OCI-M2 (cell line): ENCODE results near the gene PIP4K2B.

ENCODE experiments used
- DNase-seq: peaks from one replicate; lab custom pipeline; 2025; ENCODE audit not compliant: unreplicated experiment; lab: John Stamatoyannopoulos, UW

The PIP4K2B gene

GRCh38 chr17:38779965-38780752, 19.2 kb downstream of the PIP4K2B start:
- no peak for DNase-seq

- DNase-seq, result no peak
These were observed 21.6 kb downstream of the PIP4K2B start for GRCh38 chr17:38777641-38778250.

GRCh38 chr17:38773258-38773657, 26.1 kb downstream of the PIP4K2B start:
- no peak for DNase-seq

GRCh38 chr17:38768417-38768816, 30.9 kb downstream of the PIP4K2B start:
- DNase-seq, result no peak

- no peak for DNase-seq
These were observed 33.0 kb downstream of the PIP4K2B start for GRCh38 chr17:38766341-38766740.

- no peak for DNase-seq
These were observed 37.1 kb downstream of the PIP4K2B start for GRCh38 chr17:38762231-38762630.

GRCh38 chr17:38761612-38762011, 37.7 kb downstream of the PIP4K2B start:
- DNase-seq, result no peak

GRCh38 chr17:38753071-38753506, 46.3 kb downstream of the PIP4K2B start:
- no peak for DNase-seq

- peak; percentile 77 for DNase-seq
These were observed 46.9 kb downstream of the PIP4K2B start, which contains the start of gene PSMB3 for GRCh38 chr17:38752308-38753070. Gene PSMB3, plus strand, starts transcription at chr17:38752741. Its CDS starts 86 bp downstream, at chr17:38752827.

- DNase-seq, result peak; percentile 53
These were observed 47.5 kb downstream of the PIP4K2B start for GRCh38 chr17:38751808-38752307.

GRCh38 chr17:38751144-38751807, 48.1 kb downstream of the PIP4K2B start:
- DNase-seq, result no peak

GRCh38 chr17:38750312-38751121, 48.8 kb downstream of the PIP4K2B start:
- no peak for DNase-seq

- no peak for DNase-seq
These were observed 49.4 kb downstream of the PIP4K2B start for GRCh38 chr17:38750044-38750311.

- DNase-seq, result no peak
These were observed 49.9 kb downstream of the PIP4K2B start for GRCh38 chr17:38749223-38750043.

GRCh38 chr17:38748892-38749222, 50.5 kb downstream of the PIP4K2B start:
- no peak for DNase-seq

- no peak for DNase-seq
These were observed 51.0 kb downstream of the PIP4K2B start, which contains the start of gene PCGF2 for GRCh38 chr17:38748149-38748891. Gene PCGF2, minus strand, starts transcription at chr17:38748336. Its CDS starts 7,934 bp downstream, at chr17:38740402.

GRCh38 chr17:38747463-38748148, 51.8 kb downstream of the PIP4K2B start:
- DNase-seq, result no peak

GRCh38 chr17:38746849-38747462, 52.4 kb downstream of the PIP4K2B start:
- no peak for DNase-seq
